Right lobe of liver (tissue), 6 donors: ENCODE results near the gene ARID4A. TPM values are rescaled to one million over a fixed set of nuclear protein-coding genes. Genes with fewer than 3 reads are reported as not detected.

ENCODE experiments used
- ATAC-seq, 4 donors: fragments of 200-7000 bp; cut with Tn5 transposase; one replicate each; pipeline ENCODE4 v1.9.1; 2020; ENCODE audit warnings: mild to moderate bottlenecking in 4 of 4, moderate library complexity in 4 of 4
- DNase-seq, 3 donors: peaks; one replicate each; pipeline ENCODE4 v3.0.0-alpha.2; 2020
- H3K27ac ChIP-seq, 3 donors: fragments of 200-600 bp; one replicate each; pipeline ENCODE4 v1.8.0; 2022
- H3K27me3 ChIP-seq, 2 donors: fragments of 200-600 bp; one replicate each; pipeline ENCODE4 v1.8.0; 2022
- H3K36me3 ChIP-seq, 4 donors: fragments of 200-600 bp; sonication (generic) in 1 of 4; one replicate each; pipeline versions ENCODE4 v1.5.1 to v1.8.0; 2017 to 2022; ENCODE audit warnings: control low read depth in 1 of 4
- H3K4me1 ChIP-seq, 4 donors: fragments of 200-600 bp; sonication (generic) in 1 of 4; one replicate each; pipeline versions ENCODE4 v1.5.1 to v1.8.0; 2017 to 2022; ENCODE audit warnings: control low read depth in 1 of 4
- H3K4me3 ChIP-seq, 3 donors: fragments of 200-600 bp; one replicate each; pipeline ENCODE4 v1.8.0; 2022
- H3K9me3 ChIP-seq, 4 donors: fragments of 200-600 bp; sonication (generic) in 1 of 4; one replicate each; pipeline versions ENCODE4 v1.5.1 to v1.8.0; 2017 to 2022; ENCODE audit warnings: control low read depth in 1 of 4
- POLR2A ChIP-seq: fragments of 450-650 bp; IDR thresholded peaks from one replicate; pipeline ENCODE4 v1.6.1; 2017; ENCODE audit warnings: antibody characterized with exemption, mild to moderate bottlenecking
- WGBS: methylation state at CpG from one replicate; pipeline ENCODE4 v1.1.6; 2018; ENCODE audit warnings: low coverage, low lambda C conversion rate; ENCODE audit not compliant: insufficient coverage; ENCODE audit errors: missing lambda C conversion rate; 5-methylcytosine and 5-hydroxymethylcytosine counted together
- intact Hi-C, 2 donors: fragments of 100-400 bp; cut with DNase I; formaldehyde crosslinking; loops; one replicate each; pipeline versions ENCODE4 v1.11.2 to v1.14.1; 2022
- total RNA-seq, 6 experiments: library from RNA; depleted of rRNA in 2 of 6; stranded (reverse); fragments of >200 nt in 2 of 6; fragmentation: NEBNext Ultra II Directional in 3 of 6; extraction: Animal tissue kit (Norgen Biotek cat#: 25700) in 3 of 6; gene quantifications; one replicate each; pipeline versions ENCODE4 v1.1.0 to v1.2.4, GENCODE V29; 2016 to 2023
- TF ChIP-seq, protein P1 (sequence below), 4 donors: fragments of 200-600 bp in 3 of 4; fragments of 450-650 bp in 1 of 4; IDR thresholded peaks; one replicate each; pipeline versions ENCODE4 v1.5.1 to v1.8.0; 2016 to 2022; ENCODE audit warnings: antibody characterized with exemption in 4 of 4, mild to moderate bottlenecking in 2 of 4
- donor health status: DM: no; HTN: yes; CAD: no.
- donor health status: DM: no; HTN: no; CAD: no.
- donor health status: DM: no; HTN: no; CAD: no.
- donor health status: DM: no; HTN: yes; CAD: no.
- donor health status: DM: no; HTN: yes; CAD: no.

The ARID4A gene
- total RNA-seq, 6 experiments from 2014 or later: 7.6 to 22.1 (median 15.7) TPM

DNA sequence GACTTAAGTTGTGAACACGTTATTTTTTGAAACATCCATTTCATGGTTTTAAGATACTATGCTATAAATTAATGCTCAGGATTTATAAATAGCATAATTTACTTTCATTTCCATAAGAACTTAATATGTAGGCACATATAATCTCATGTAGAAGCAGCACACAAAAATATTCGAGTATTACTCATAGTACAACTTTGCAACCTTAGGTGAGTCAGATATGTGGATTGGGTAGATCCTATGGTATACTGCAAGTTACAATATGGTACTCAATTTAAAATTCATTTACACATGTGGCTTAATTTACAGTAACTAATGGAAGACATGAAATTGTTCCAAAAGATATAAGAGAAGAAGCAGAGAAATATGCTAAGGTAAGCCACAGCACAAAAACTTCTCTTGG is 27.7 kb upstream of the ARID4A start:
- WGBS: 47% methylated on average over 2 of the region's 2 CpGs
- no peak for ATAC-seq

DNA sequence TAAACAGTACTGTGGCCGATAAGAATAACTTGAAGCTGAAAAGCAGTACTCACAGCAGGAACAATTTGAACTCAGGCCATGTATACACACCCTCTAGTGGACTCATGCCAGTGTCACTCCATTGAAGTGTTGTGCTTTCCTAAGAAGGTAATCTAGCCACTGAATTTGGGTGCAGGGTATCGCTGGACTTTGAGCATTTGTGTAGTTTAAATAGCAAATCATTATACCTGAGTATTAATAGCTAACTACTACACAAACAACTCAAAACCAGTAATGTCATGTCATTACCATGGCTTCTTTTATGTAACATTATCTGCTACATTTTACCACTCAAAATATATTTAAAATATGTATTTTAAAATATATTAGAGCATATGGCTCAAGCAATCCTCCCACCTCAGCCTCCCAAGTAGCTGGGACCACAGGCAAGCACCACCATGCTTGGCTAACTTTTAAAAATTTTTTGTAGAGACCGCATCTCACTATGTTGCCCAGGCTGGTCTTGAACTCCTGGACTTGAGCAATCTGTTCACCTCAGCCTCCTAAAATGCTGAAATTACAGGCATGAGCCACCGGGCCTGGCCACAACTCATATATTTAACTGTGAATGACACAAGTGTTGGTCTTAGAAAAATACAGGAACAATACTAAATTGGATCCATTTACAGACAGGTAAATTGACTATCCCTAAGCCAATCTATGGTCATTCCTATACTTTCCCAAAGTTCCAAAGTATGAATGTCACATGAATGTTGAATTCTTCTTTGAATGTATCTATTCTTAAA is 25.6 kb upstream of the ARID4A start:
- H3K36me3 ChIP-seq: peaks cover 0 to 28% (median 10%) of the 10 kb centered on the region in 4 donors

More for the DNA sequence above, 27.7 kb upstream of the ARID4A start:
- Histone ChIP-seq H3K9me3 (no peaks in the 10 kb centered on the region), H3K27me3 (no peaks in the 10 kb centered on the region), H3K4me3 (no peak overlapping the region), H3K4me1 (peaks cover 0 to 50% (median 18%) of the 10 kb centered on the region in 4 donors), H3K36me3 (peaks cover 5 to 45% (median 21%) of the 10 kb centered on the region in 4 donors), H3K27ac (peak overlapping the region in 2 of 3 donors; percentile 93 to 96)
- DNase-seq: no peak
- TF ChIP-seq, protein P1, sequence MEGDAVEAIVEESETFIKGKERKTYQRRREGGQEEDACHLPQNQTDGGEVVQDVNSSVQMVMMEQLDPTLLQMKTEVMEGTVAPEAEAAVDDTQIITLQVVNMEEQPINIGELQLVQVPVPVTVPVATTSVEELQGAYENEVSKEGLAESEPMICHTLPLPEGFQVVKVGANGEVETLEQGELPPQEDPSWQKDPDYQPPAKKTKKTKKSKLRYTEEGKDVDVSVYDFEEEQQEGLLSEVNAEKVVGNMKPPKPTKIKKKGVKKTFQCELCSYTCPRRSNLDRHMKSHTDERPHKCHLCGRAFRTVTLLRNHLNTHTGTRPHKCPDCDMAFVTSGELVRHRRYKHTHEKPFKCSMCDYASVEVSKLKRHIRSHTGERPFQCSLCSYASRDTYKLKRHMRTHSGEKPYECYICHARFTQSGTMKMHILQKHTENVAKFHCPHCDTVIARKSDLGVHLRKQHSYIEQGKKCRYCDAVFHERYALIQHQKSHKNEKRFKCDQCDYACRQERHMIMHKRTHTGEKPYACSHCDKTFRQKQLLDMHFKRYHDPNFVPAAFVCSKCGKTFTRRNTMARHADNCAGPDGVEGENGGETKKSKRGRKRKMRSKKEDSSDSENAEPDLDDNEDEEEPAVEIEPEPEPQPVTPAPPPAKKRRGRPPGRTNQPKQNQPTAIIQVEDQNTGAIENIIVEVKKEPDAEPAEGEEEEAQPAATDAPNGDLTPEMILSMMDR (IDR thresholded peaks at IDR 0.05): no peak
- TF ChIP-seq POLR2A: no peak
- intact Hi-C loops: no loop called here

DNA sequence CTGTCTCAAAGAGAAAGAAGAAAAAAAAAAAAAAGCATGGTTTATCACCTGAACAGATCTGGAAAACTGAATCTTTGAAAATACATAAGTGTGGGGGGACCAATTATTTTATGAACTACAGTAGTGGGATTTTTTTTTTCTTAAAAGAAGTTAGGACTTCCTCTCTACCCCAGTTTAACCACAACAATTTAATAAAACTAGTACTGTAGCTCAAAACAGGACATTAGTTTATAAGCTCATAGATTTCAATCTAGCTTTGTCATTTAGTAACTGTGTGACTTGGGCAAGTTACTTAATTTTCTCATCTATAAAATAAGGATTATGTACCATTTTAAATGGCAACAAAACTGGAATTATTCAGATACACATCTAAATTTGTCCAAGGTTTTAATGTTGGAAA is 23.5 kb upstream of the ARID4A start:
- Histone ChIP-seq H3K36me3 (peaks cover 0 to 21% (median 5%) of the 10 kb centered on the region in 4 donors), H3K9me3 (no peaks in the 10 kb centered on the region), H3K27me3 (no peaks in the 10 kb centered on the region), H3K27ac (peak overlapping the region in 2 of 3 donors; percentile 93 to 96), H3K4me1 (peaks cover 0 to 64% (median 13%) of the 10 kb centered on the region in 4 donors), H3K4me3 (no peak overlapping the region)
- no peak for TF ChIP-seq POLR2A
- TF ChIP-seq, protein P1 (IDR thresholded peaks at IDR 0.05): no peak
- intact Hi-C loops: no loop called here
- DNase-seq (no peak), ATAC-seq (no peak)

More for the DNA sequence above, 25.6 kb upstream of the ARID4A start:
- H3K4me1 ChIP-seq: peaks cover 0 to 64% (median 11%) of the 10 kb centered on the region in 4 donors
- no peaks in the 10 kb centered on the region for H3K9me3 ChIP-seq
- intact Hi-C loops: no loop called here
- peak in 1 of 3 donors; percentile 88 for DNase-seq
- 24% methylated on average over 4 of the region's 4 CpGs for WGBS
- H3K27me3 ChIP-seq: no peaks in the 10 kb centered on the region
- peak; percentile 82 to 96 (median 92) for ATAC-seq
- H3K4me3 ChIP-seq: no peak overlapping the region
- TF ChIP-seq POLR2A: peak; percentile 29
- TF ChIP-seq, protein P1 (IDR thresholded peaks at IDR 0.05): peak; percentile 19 to 47 (median 27)
- peak overlapping the region; percentile 65 to 96 (median 93) for H3K27ac ChIP-seq

DNA sequence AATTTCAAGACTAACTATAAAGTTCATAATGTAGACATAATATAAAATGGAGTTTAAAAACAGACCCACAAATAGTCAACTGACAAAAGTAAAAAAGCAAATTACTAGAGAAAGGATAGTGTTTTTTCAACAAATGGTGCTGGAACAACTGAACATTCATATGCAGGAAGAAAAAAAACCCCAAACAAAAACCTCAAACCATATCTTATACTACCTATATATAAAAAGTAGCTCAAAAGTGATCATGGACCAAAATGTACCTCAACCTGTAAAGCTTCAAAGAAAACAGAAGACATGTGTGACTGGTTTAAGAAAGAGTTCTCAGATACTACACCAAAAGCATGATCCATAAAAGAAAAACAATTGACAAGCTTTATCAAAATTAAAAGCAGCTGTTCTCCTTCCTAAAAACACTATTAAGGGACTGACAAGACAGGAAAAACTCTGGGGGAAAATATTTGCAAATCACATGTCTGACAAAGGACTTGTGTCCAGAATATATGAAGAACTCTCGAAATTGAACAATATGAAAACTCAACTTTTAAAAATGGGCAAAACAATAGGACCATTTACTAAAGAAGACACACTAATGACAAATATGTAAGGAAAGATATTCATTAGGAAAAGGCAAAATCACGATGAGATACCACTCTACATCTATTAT is 22.7 kb upstream of the ARID4A start:
- Histone ChIP-seq H3K36me3 (peaks cover 0 to 18% (median 5%) of the 10 kb centered on the region in 4 donors), H3K27me3 (no peaks in the 10 kb centered on the region), H3K4me1 (peaks cover 0 to 65% (median 12%) of the 10 kb centered on the region in 4 donors), H3K4me3 (no peak overlapping the region), H3K27ac (peak overlapping the region in 2 of 3 donors; percentile 27 to 96), H3K9me3 (no peaks in the 10 kb centered on the region)
- no peak for DNase-seq
- TF ChIP-seq POLR2A: no peak
- TF ChIP-seq, protein P1 (IDR thresholded peaks at IDR 0.05): no peak
- WGBS: 69% methylated on average over 2 of the region's 2 CpGs
- ATAC-seq: no peak
- intact Hi-C loops: no loop called here
